NCI-H345 treated with DMSO at 0.1 percent for 48 hours (cell line): ENCODE data around the gene NLRC5.
"Not testable (repeated sequence)": the region's sequence is repeated elsewhere in the genome, so short reads cannot be mapped to it uniquely, and the experiment has no call there.

ENCODE experiments used
- DNase-seq: peaks from one replicate; lab custom pipeline; 2025; ENCODE audit not compliant: unreplicated experiment; lab: John Stamatoyannopoulos, UW

Gene NLRC5

GRCh38 chr16:56998352-56998751 is 9.0 kb downstream of the NLRC5 start:
- no peak for DNase-seq

- no peak for DNase-seq
Measured at GRCh38 chr16:56998861-56999260, 9.5 kb downstream of the NLRC5 start.

GRCh38 chr16:56999409-57000270 is 10.3 kb downstream of the NLRC5 start:
- no peak for DNase-seq

- DNase-seq, result no peak
Measured at GRCh38 chr16:57000271-57001025, 11.1 kb downstream of the NLRC5 start.

- DNase-seq, result no peak
Measured at GRCh38 chr16:57001026-57001679, 11.8 kb downstream of the NLRC5 start.

- no peak for DNase-seq
Measured at GRCh38 chr16:57003439-57004386, 14.4 kb downstream of the NLRC5 start.

GRCh38 chr16:57004387-57005250 is 15.3 kb downstream of the NLRC5 start:
- no peak for DNase-seq

GRCh38 chr16:57005597-57005996 is 16.2 kb downstream of the NLRC5 start:
- not testable (repeated sequence) for DNase-seq

GRCh38 chr16:57007050-57007449 is 17.7 kb downstream of the NLRC5 start:
- DNase-seq, result no peak

GRCh38 chr16:57007530-57007929 is 18.2 kb downstream of the NLRC5 start:
- no peak for DNase-seq

GRCh38 chr16:57008440-57008839 is 19.1 kb downstream of the NLRC5 start:
- DNase-seq, result no peak

- no peak for DNase-seq
Measured at GRCh38 chr16:57009643-57010170, 20.4 kb downstream of the NLRC5 start.

- no peak for DNase-seq
Measured at GRCh38 chr16:57012353-57012752, 23.0 kb downstream of the NLRC5 start.

GRCh38 chr16:57013229-57013628 is 23.9 kb downstream of the NLRC5 start:
- DNase-seq, result no peak

GRCh38 chr16:57013902-57014301 is 24.5 kb downstream of the NLRC5 start:
- DNase-seq, result no peak

- DNase-seq, result no peak
Measured at GRCh38 chr16:57016301-57016700, 26.9 kb downstream of the NLRC5 start.

GRCh38 chr16:57016831-57017230 is 27.5 kb downstream of the NLRC5 start:
- no peak for DNase-seq

GRCh38 chr16:57017251-57017650 is 27.9 kb downstream of the NLRC5 start:
- no peak for DNase-seq

GRCh38 chr16:57019746-57020145 is 30.4 kb downstream of the NLRC5 start:
- no peak for DNase-seq
